Measurements from ENCODE around the gene ARL14EP.

- TF ChIP-seq CTCF (IDR thresholded peaks at IDR 0.05; ENCODE audit: low read length), result no peak
- TF ChIP-seq EZH2 (optimal IDR thresholded peaks at IDR 0.05; ENCODE audit: low read depth, low read length), result no peak
These were observed 59.0 kb downstream of the ARL14EP start for GRCh38 chr11:30381879-30382278.

Measured in MM.1S (cell line).